HG02610 (cell line): ENCODE measurements around the gene C4orf50.

ENCODE experiments used
- ATAC-seq: cut with Tn5 transposase; IDR thresholded peaks from one replicate; pipeline ENCODE4 v1.9.1; 2021; ENCODE audit warnings: mild to moderate bottlenecking, moderate library complexity; ENCODE audit not compliant: unreplicated experiment

Gene C4orf50

GRCh38 chr4:6018331-6018730 lies at the start of gene C4orf50:
Gene C4orf50, minus strand, starts transcription at chr4:6018431.
- ATAC-seq: no peak

- ATAC-seq: no peak
These were observed 47.8 kb upstream of the C4orf50 start for GRCh38 chr4:6065934-6066590.

GRCh38 chr4:6065166-6065565 lies 46.9 kb upstream of the C4orf50 start:
- ATAC-seq: no peak

- no peak for ATAC-seq
These were observed 46.2 kb upstream of the C4orf50 start for GRCh38 chr4:6064383-6064782.

GRCh38 chr4:6063684-6064083 lies 45.5 kb upstream of the C4orf50 start:
- no peak for ATAC-seq

- ATAC-seq: no peak
These were observed 43.9 kb upstream of the C4orf50 start for GRCh38 chr4:6062133-6062532.

- ATAC-seq: no peak
These were observed 41.2 kb upstream of the C4orf50 start for GRCh38 chr4:6059375-6059805.

GRCh38 chr4:6058531-6059374 lies 40.5 kb upstream of the C4orf50 start:
- ATAC-seq: no peak

GRCh38 chr4:6056976-6057766 lies 38.9 kb upstream of the C4orf50 start:
- no peak for ATAC-seq

GRCh38 chr4:6055436-6055835 lies 37.2 kb upstream of the C4orf50 start:
- no peak for ATAC-seq

GRCh38 chr4:6055030-6055429 lies 36.8 kb upstream of the C4orf50 start:
- no peak for ATAC-seq

- no peak for ATAC-seq
These were observed 36.1 kb upstream of the C4orf50 start for GRCh38 chr4:6054162-6054922.

GRCh38 chr4:6052679-6053078 lies 34.4 kb upstream of the C4orf50 start:
- no peak for ATAC-seq

GRCh38 chr4:6050551-6050950 lies 32.3 kb upstream of the C4orf50 start:
- ATAC-seq: no peak

- ATAC-seq: no peak
These were observed 31.8 kb upstream of the C4orf50 start for GRCh38 chr4:6049985-6050384.

GRCh38 chr4:6049278-6049677 lies 31.0 kb upstream of the C4orf50 start:
- ATAC-seq: no peak

GRCh38 chr4:6048537-6048936 lies 30.3 kb upstream of the C4orf50 start:
- ATAC-seq: no peak

- ATAC-seq: no peak
These were observed 29.0 kb upstream of the C4orf50 start for GRCh38 chr4:6047130-6047673.

GRCh38 chr4:6046526-6047129 lies 28.4 kb upstream of the C4orf50 start:
- ATAC-seq: no peak

- no peak for ATAC-seq
These were observed 26.6 kb upstream of the C4orf50 start for GRCh38 chr4:6044805-6045204.
